HG03575 (cell line): ENCODE data around the gene FNDC11.

Experiments
- ATAC-seq: cut with Tn5 transposase; IDR thresholded peaks from one replicate; pipeline ENCODE4 v1.9.1; 2021; ENCODE audit not compliant: unreplicated experiment, insufficient number of reproducible peaks, low FRiP score; ENCODE audit errors: extremely low read depth

Gene FNDC11

GRCh38 chr20:63573647-63574131 is 19.7 kb downstream of the FNDC11 start:
- ATAC-seq = no peak

DNA sequence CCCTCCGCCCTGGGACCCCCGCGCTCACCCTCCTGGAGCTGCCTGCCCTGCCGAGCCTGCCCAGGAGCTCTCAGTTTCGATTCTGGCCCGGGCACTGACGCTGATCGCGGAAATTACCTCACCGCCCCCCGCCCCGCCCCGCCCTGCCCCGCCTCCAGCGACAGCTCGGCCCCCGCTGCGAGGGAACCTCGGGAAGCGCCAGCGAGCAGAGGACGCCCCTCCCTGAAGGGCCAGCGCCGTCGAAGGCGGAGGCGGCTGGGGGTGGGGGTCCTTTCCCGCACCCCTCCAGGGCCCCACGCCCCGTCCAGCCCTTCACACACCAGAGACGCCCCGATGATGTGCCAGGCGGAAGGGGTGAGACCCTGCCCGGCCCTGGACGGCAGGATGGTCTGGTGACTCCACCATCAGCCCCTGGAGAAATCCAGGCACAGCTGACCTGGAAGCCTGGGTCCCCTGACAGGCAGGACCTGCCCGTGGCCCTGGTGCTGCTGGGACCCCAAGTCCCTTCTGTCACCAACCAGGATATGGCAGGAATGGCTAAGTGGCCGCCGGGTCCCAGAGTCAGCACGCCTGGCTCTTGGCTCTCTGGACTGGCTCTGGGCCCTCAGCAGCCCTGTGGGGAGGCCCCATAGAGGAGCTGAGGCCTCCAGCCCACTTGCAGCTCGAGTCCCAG is 20.3 kb downstream of the FNDC11 start, which contains the start of gene HELZ2:
HELZ2 (minus strand) TSS at position 84 of the 673 bp plus-strand sequence. CDS start 1,854 bp downstream, outside the sequence.
- ATAC-seq = no peak

DNA sequence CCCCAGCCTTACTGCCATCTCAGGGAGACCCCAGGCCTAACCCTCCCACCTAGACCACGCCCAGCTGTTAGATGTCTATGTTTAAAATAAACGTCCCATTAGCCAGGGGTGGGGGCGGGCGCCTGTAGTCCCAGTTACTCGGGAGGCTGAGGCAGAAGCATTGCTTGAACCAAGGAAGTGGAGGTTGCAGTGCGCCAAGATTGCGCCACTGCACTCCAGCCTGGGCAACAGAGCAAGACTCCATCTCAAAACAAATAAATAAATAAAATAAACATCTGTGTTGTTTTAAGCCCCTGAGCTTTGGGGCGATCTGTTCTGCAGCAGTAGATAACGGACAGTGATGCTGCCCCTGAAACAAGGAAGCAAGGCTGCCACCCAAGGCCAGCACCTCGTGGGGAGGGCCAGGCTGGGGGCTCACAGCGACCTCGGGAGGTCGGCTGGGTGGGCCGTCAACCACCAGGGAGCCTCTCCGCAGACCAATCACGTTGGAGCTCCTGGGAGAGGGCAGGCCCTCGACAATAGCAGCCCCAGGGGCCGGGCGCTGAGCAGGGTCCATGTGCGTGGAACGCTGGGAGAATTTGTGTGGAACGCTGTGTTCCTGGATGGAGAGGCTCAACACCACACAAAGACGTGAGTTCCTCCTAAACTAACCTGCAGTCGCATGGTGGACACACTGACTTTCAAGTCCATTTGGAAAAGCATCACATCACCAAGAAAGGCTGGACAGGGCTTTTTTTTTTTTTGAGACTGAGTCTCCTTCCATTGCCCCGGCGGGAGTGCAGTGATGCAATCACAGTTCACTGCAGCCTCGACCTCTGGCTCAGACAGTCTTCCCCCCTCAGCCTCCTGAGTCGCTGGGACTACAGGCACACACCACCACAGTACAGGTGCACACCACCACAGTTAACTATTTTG is 21.1 kb downstream of the FNDC11 start:
- no peak for ATAC-seq

DNA sequence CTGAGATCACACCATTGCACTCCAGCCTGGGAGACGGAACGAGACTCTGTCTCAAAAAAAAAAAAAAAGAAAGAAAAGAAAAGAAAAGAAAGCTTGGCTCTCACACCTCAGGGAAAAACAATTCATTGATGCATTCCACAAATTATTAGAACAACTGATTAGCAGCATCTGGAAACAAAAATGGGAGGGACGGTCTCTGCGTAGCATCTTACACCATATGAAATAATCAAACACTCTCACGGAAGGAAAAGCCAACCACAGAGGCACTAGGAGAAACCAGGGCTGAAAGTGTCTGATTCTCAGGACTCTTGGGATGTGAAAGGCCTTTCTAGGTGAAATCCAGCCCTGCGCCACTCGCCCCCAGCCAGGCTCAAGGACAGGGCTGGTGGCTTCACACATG is 22.4 kb downstream of the FNDC11 start:
- ATAC-seq = no peak

DNA sequence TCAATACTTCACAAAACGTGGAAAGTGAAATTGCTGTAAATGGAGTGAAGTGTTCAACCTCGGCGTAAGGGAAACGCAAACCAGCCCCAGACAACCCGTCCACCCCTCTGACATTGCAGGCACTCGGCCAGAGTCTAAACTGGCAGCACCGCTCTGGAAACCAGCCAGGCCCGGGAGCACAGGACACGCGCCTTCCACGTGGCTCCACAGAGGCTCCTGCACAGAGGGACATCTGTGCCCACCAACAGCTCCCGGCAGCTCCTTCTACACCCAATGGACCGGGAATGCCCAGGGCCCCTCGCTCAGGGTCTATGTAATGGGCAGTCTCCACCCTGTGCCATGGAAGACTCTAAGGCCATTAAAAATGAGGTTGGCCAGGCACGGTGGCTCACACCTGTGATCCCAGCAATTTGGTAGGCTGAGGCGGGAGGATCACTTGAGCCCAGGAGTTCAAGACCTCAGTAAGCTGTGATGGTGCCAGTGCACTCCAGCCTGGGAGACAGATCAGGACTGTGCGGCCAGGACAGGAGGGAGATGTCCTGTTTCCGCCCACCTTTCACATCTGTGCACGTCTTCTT is 23.4 kb downstream of the FNDC11 start:
- ATAC-seq = no peak

- ATAC-seq = no peak
Observed at GRCh38 chr20:63578224-63579016, 24.5 kb downstream of the FNDC11 start.

- no peak for ATAC-seq
Observed at GRCh38 chr20:63579017-63579694, 25.2 kb downstream of the FNDC11 start.

GRCh38 chr20:63580796-63581461 is 27.0 kb downstream of the FNDC11 start:
- ATAC-seq = no peak

- ATAC-seq = no peak
Observed at GRCh38 chr20:63582382-63583063, 28.6 kb downstream of the FNDC11 start.

DNA sequence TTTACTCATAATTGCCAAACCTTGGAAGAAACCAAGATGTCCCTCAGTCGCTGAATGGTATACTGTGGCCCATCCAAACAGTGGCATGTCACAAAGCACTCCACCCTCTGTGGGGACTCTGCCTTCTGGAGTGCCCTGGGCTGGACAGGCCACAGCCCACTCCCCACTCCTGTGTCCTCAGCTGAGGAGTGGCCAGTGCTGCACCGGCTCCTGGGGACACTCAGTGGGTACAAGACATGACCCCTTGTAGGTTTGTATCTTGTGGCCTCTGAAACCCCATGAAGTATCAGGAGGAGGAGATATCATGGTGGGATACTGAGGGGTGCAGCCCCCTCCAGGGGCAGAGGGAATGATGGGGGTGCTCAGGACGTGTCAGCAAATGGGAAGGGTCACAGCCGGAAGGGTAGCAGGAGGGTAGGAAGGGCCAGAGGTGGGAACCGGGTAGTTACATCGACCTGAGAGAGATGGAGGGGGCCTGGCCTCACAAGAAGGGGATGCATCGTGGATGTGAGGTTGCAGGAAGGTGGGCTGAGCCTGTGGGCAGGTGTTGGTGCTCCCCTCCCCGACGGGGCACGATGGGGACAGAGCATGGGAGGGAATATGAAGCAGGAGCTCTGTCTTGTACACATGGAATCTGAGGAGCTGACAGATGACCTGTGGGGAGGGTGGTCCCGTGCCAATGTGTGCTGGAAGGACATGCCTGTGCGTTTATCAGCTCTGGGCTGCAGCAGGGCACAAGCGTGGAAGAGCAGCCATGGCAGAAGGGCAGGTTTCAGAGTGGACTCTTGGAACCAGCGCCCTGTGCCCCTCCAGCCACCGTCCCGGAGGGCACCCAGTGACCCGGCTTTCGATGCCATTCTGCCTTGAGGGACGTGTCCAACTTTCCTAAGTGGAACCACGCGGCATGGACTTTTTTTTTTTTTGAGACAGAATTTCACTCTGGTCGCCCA is 31.9 kb downstream of the FNDC11 start:
- ATAC-seq = no peak

GRCh38 chr20:63586797-63587196 is 32.8 kb downstream of the FNDC11 start:
- ATAC-seq = no peak

DNA sequence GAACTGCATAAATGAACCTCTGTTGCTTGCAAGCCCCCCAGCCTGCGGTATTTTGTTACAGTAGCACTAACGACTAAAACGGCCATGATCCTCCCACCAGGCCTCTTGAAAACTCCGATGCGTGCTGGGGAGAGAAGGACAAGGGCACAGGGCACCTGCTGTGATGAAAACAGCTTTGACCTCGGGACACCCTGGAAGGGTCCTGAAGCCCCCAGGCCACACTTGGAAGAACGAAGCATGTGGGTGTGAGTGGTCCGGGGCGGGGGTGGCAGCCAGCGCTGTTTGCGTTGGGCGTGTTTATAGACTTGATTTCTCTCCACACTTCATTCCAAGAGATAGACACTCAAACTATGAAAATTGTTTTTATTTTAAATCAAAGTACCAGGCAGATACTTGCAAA is 33.3 kb downstream of the FNDC11 start:
- ATAC-seq = no peak

DNA sequence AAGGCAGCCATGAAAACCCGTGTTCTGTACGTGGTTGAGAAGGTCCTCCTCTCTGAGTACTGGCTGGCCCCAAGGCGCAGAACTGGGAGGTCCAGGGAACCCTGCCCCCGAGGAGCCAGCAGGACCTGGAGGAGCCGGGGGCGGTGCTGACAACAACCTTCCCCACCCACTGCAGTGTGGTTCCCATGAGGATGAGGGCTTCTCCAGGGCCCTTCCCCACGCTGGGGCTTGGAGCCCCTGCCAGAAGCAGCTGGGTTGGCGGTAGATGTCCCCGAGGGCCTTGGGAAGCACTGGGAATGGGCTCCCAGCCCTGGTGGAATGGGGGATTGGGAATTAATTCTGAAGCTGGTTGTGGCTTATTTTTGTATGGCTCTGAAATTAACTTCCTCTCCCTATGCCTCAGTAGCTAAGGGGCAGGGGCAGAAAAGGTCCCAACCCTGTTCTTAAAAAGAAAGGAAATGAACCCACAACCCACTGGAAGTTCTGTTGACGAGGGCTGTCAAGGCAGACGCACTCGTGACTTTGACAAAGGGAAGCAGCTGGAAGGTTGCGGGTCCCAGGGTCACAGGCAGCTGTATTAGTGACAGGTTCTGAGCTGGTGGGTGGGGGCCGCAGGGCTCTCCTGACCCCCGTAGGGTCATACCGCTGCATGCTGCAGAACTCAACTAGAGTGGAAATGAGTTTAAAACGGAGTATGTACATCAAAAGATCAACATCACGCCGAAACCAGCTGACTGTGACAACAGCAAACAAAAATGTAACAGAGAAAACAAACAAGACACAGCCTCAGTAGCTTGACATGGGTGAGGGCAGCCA is 34.0 kb downstream of the FNDC11 start:
- no peak for ATAC-seq

GRCh38 chr20:63588641-63589041 is 34.7 kb downstream of the FNDC11 start:
- ATAC-seq = no peak
